Endothelial cell (in vitro differentiated cells): ENCODE data around the gene ASPHD1. TPM values are rescaled to one million over a fixed set of nuclear protein-coding genes. Genes with fewer than 3 reads are reported as not detected.
A peak's percentile ranks its signal among the peaks of the same experiment; 100 is the strongest.

Source experiments
- DNase-seq: peaks from one replicate; pipeline ENCODE4 v3.0.0; 2021; ENCODE audit warnings: low spot score
- H3K27ac Mint-ChIP-seq: one replicate; pipeline ENCODE4 v1.8.0; 2021; ENCODE audit warnings: mixed read lengths, inconsistent platforms; ENCODE audit not compliant: unreplicated experiment
- H3K27me3 Mint-ChIP-seq: one replicate; pipeline ENCODE4 v1.8.0; 2021; ENCODE audit warnings: mild to moderate bottlenecking, moderate library complexity, mixed read lengths, inconsistent platforms; ENCODE audit not compliant: unreplicated experiment
- H3K36me3 Mint-ChIP-seq: one replicate; pipeline ENCODE4 v1.8.0; 2021; ENCODE audit warnings: mild to moderate bottlenecking, low read depth, mixed read lengths, inconsistent platforms; ENCODE audit not compliant: unreplicated experiment
- H3K4me1 Mint-ChIP-seq: one replicate; pipeline ENCODE4 v1.8.0; 2021; ENCODE audit warnings: mild to moderate bottlenecking, mixed read lengths, inconsistent platforms; ENCODE audit not compliant: unreplicated experiment
- H3K4me3 Mint-ChIP-seq: one replicate; pipeline ENCODE4 v1.8.0; 2021; ENCODE audit warnings: mild to moderate bottlenecking, mixed read lengths, inconsistent platforms; ENCODE audit not compliant: unreplicated experiment
- H3K9me3 Mint-ChIP-seq: one replicate; pipeline ENCODE4 v1.8.0; 2021; ENCODE audit warnings: mixed read lengths, inconsistent platforms; ENCODE audit not compliant: unreplicated experiment
- CTCF ChIP-seq: fragments of 200-600 bp; sonication (generic); IDR thresholded peaks from one replicate; pipeline ENCODE4 v1.5.0; 2021; ENCODE audit warnings: antibody characterized with exemption; ENCODE audit not compliant: unreplicated experiment
- total RNA-seq: library from RNA; stranded (reverse); fragmentation: NEBNext Ultra II Directional; extraction: Animal tissue kit (Norgen Biotek cat#: 25700); gene quantifications from one replicate; pipeline ENCODE4 v1.2.1, GENCODE V29; 2021; ENCODE audit not compliant: unreplicated experiment

ASPHD1 gene
- total RNA-seq, 1 donor from 2014 or later: 3.0 TPM

- Mint-ChIP-seq H3K4me1 (peaks cover 9% of the 10 kb centered on the region), H3K36me3 (no peaks in the 10 kb centered on the region), H3K27ac (no peak overlapping the region), H3K27me3 (peaks cover 8% of the 10 kb centered on the region), H3K9me3 (no peaks in the 10 kb centered on the region), H3K4me3 (no peak overlapping the region)
- no peak for DNase-seq
- no peak for TF ChIP-seq CTCF
Observed at GRCh38 chr16:29940656-29941055, 40.4 kb downstream of the ASPHD1 start.

DNA sequence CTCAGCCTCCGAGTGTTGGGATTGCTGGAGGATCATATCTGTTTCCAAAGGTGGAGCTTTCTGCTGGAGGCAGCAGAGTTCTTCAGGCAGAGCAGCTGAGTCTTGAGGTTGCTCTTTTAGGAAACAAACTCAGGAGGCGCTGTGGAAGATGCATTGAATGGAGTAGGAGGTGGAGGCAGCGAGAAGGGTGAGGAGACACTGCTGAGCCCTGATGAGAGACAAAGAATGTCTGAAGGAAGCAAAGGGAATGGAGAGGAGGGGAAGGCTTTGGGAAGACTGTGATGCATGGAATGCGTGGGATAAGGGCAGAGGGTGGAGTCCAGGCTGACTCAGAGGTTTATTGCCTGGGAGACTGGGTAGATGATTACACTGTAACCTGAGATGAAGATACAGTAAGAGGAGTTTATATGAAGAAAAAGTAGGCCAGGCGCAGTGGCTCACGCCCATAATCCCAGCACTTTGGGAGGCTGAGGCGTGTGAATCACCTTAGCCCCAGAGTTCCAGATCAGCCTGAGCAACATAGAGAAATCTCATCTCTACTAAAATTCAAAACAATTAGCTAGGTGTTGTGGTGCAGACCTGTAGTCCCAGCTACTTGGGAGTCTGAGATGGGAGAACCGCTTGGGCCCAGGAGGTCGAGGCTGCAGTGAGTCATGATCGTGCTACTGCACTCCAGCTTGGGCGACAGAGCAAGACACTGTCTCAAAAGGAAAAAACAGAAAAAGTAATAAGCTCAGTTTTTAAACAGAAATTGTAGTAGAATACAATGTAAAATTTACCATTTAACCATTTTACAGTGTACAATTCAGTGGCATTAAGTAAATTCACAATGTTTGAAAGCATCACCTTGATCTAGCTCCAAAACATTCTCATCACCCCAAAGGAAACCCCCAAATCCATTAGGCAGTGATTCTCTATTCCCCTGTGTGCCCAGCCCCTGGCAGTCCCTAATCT lies 43.8 kb downstream of the ASPHD1 start:
- no peak for TF ChIP-seq CTCF
- Mint-ChIP-seq H3K27ac (peak overlapping the region; percentile 94), H3K4me1 (peaks cover 9% of the 10 kb centered on the region), H3K36me3 (no peaks in the 10 kb centered on the region), H3K9me3 (no peaks in the 10 kb centered on the region), H3K27me3 (peaks cover 10% of the 10 kb centered on the region), H3K4me3 (peak overlapping the region; percentile 23)
- no peak for DNase-seq

GRCh38 chr16:29947897-29948296 lies 47.6 kb downstream of the ASPHD1 start:
- H3K27me3 Mint-ChIP-seq: peaks cover 2% of the 10 kb centered on the region
- DNase-seq: no peak
- peak overlapping the region; percentile 49 for H3K4me3 Mint-ChIP-seq
- no peak for TF ChIP-seq CTCF
- no peaks in the 10 kb centered on the region for H3K36me3 Mint-ChIP-seq
- no peaks in the 10 kb centered on the region for H3K9me3 Mint-ChIP-seq
- peaks cover 6% of the 10 kb centered on the region for H3K4me1 Mint-ChIP-seq
- H3K27ac Mint-ChIP-seq: no peak overlapping the region

DNA sequence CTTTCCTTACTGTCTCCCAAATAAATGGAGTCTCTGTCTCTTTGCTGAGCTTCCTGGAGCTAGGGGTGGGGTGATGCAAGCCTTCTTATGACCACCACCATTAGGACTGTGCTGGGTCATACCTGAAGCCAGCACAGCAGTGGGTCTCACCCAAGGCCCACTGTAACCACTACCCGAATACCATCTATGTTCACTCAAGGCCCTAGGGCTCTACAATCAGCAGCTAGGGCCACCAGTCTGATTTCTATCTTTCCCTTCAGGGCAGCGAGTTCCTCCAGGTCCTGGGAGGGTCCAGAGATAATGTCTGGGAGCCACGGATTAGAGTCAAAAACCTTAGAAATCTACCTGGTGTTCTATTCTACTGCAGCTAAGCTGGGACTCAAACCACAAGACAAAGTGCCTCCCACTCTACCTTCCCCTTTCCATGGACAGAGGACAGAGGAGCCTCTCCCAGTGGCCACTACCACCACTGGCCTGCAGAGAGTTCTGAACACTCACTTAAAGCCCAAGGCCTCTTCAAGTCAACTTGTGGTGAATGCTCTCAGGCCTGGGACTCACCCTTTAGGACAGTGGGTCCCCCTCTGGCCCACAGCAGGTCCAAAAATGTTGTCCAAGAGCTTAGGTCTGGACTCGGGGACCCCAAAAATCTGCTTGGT lies 50.6 kb downstream of the ASPHD1 start:
- DNase-seq: no peak
- Mint-ChIP-seq H3K4me3 (no peak overlapping the region), H3K27me3 (peaks cover 1% of the 10 kb centered on the region), H3K36me3 (no peaks in the 10 kb centered on the region), H3K4me1 (no peaks in the 10 kb centered on the region), H3K9me3 (no peaks in the 10 kb centered on the region), H3K27ac (no peak overlapping the region)
- TF ChIP-seq CTCF: no peak
